ENCODE data around the gene NECTIN3. TPM values are rescaled to one million over a fixed set of nuclear protein-coding genes. Genes with fewer than 3 reads are reported as not detected.

The NECTIN3 gene
- total and polyA plus RNA-seq, 2 donors from 2014 or later, result 5.0 to 21.2 TPM

- Histone ChIP-seq H3K36me3 (ENCODE audit: control insufficient read depth in 2 of 3, insufficient read depth in 3 of 3, low read length in 3 of 3) (no peaks in the 10 kb centered on the region), H3K4me3 (ENCODE audit: low read length in 3 of 3) (no peak overlapping the region), H3K27ac (ENCODE audit: low read depth in 2 of 2, low read length in 2 of 2) (no peak overlapping the region), H3K9me3 (ENCODE audit: control insufficient read depth in 2 of 3, insufficient read depth in 1 of 3, low read length in 3 of 3) (no peaks in the 10 kb centered on the region), H3K4me1 (ENCODE audit: control insufficient read depth in 2 of 3, insufficient read depth in 2 of 3, low read depth in 1 of 3, low read length in 3 of 3) (no peaks in the 10 kb centered on the region), H3K27me3 (ENCODE audit: control insufficient read depth, insufficient read depth, low read length) (no peaks in the 10 kb centered on the region), H3K9ac (ENCODE audit: low read length in 3 of 3) (no peak overlapping the region)
- TF ChIP-seq CTCF (IDR thresholded peaks at IDR 0.05; ENCODE audit: borderline replicate concordance, extremely low read depth, insufficient read depth), result peak; percentile 41
- peak in 2 of 5 donors; percentile 47 to 51 for DNase-seq
- FAIRE-seq, result peak; percentile 82
- intact Hi-C loops (cut with DNase I), result no loop called here
Measured at GRCh38 chr3:111080413-111080812, 8.8 kb downstream of the NECTIN3 start.

- DNase-seq (no peak), FAIRE-seq (no peak)
- H3K27ac ChIP-seq (ENCODE audit: low read depth in 2 of 2, low read length in 2 of 2), result no peak overlapping the region
- H3K4me1 ChIP-seq (ENCODE audit: control insufficient read depth in 2 of 3, insufficient read depth in 2 of 3, low read depth in 1 of 3, low read length in 3 of 3), result no peaks in the 10 kb centered on the region
- H3K27me3 ChIP-seq (ENCODE audit: control insufficient read depth, insufficient read depth, low read length), result no peaks in the 10 kb centered on the region
- H3K9ac ChIP-seq (ENCODE audit: low read length in 3 of 3), result no peak overlapping the region
- no peak for TF ChIP-seq CTCF (IDR thresholded peaks at IDR 0.05; ENCODE audit: borderline replicate concordance, extremely low read depth, insufficient read depth)
- intact Hi-C loops (cut with DNase I), result no loop called here
- H3K36me3 ChIP-seq (ENCODE audit: control insufficient read depth in 2 of 3, insufficient read depth in 3 of 3, low read length in 3 of 3), result no peaks in the 10 kb centered on the region
- no peak overlapping the region for H3K4me3 ChIP-seq (ENCODE audit: low read length in 3 of 3)
- no peaks in the 10 kb centered on the region for H3K9me3 ChIP-seq (ENCODE audit: control insufficient read depth in 2 of 3, insufficient read depth in 1 of 3, low read length in 3 of 3)
Measured at GRCh38 chr3:111081008-111081545, 9.5 kb downstream of the NECTIN3 start.

- Histone ChIP-seq H3K9ac (ENCODE audit: low read length in 3 of 3) (no peak overlapping the region), H3K36me3 (ENCODE audit: control insufficient read depth in 2 of 3, insufficient read depth in 3 of 3, low read length in 3 of 3) (no peaks in the 10 kb centered on the region), H3K4me1 (ENCODE audit: control insufficient read depth in 2 of 3, insufficient read depth in 2 of 3, low read depth in 1 of 3, low read length in 3 of 3) (no peaks in the 10 kb centered on the region), H3K27me3 (ENCODE audit: control insufficient read depth, insufficient read depth, low read length) (no peaks in the 10 kb centered on the region), H3K27ac (ENCODE audit: low read depth in 2 of 2, low read length in 2 of 2) (no peak overlapping the region), H3K9me3 (ENCODE audit: control insufficient read depth in 2 of 3, insufficient read depth in 1 of 3, low read length in 3 of 3) (no peaks in the 10 kb centered on the region), H3K4me3 (ENCODE audit: low read length in 3 of 3) (no peak overlapping the region)
- no peak for TF ChIP-seq CTCF (IDR thresholded peaks at IDR 0.05; ENCODE audit: borderline replicate concordance, extremely low read depth, insufficient read depth)
- DNase-seq (no peak), FAIRE-seq (no peak)
- intact Hi-C loops (cut with DNase I), result no loop called here
Measured at GRCh38 chr3:111084911-111085310, 13.3 kb downstream of the NECTIN3 start.

GRCh38 chr3:111087924-111088469 lies 16.4 kb downstream of the NECTIN3 start:
- intact Hi-C loops (cut with DNase I), result no loop called here
- H3K36me3 ChIP-seq (ENCODE audit: control insufficient read depth in 2 of 3, insufficient read depth in 3 of 3, low read length in 3 of 3), result no peaks in the 10 kb centered on the region
- no peak overlapping the region for H3K4me3 ChIP-seq (ENCODE audit: low read length in 3 of 3)
- no peak overlapping the region for H3K9ac ChIP-seq (ENCODE audit: low read length in 3 of 3)
- DNase-seq, result no peak
- H3K4me1 ChIP-seq (ENCODE audit: control insufficient read depth in 2 of 3, insufficient read depth in 2 of 3, low read depth in 1 of 3, low read length in 3 of 3), result no peaks in the 10 kb centered on the region
- H3K9me3 ChIP-seq (ENCODE audit: control insufficient read depth in 2 of 3, insufficient read depth in 1 of 3, low read length in 3 of 3), result no peaks in the 10 kb centered on the region
- no peaks in the 10 kb centered on the region for H3K27me3 ChIP-seq (ENCODE audit: control insufficient read depth, insufficient read depth, low read length)
- no peak for FAIRE-seq
- no peak overlapping the region for H3K27ac ChIP-seq (ENCODE audit: low read depth in 2 of 2, low read length in 2 of 2)
- TF ChIP-seq CTCF (IDR thresholded peaks at IDR 0.05; ENCODE audit: borderline replicate concordance, extremely low read depth, insufficient read depth), result no peak

Measured in kidney (tissue), 14 donors.